HG02763 (cell line): Measurements from ENCODE around the gene CCDC85B.

ENCODE experiments used
- ATAC-seq: cut with Tn5 transposase; IDR thresholded peaks from one replicate; pipeline ENCODE4 v1.9.1; 2021; ENCODE audit warnings: mild to moderate bottlenecking, moderate library complexity; ENCODE audit not compliant: unreplicated experiment

The CCDC85B gene

GRCh38 chr11:65928667-65929066, 38.2 kb downstream of the CCDC85B start:
- no peak for ATAC-seq

GRCh38 chr11:65931773-65932557, 41.5 kb downstream of the CCDC85B start:
- ATAC-seq: no peak

DNA sequence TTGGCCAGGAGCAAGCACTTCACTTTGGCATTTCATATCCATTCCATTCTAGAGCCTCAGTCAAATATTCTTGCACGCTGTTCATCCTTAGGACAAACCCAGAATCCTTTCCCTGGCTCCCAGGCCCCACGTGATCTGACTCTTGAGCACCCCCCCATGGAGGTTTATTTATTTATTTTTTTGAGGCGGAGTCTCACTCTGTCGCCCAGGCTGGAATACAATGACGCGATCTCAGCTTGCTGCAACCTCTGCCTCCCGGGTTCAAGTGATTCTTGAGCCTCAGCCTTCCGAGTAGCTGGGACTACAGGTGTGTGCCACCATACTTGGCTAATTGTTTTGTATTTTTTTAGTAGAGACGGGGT, 42.1 kb downstream of the CCDC85B start:
- no peak for ATAC-seq

GRCh38 chr11:65934014-65934413, 43.5 kb downstream of the CCDC85B start:
- no peak for ATAC-seq

GRCh38 chr11:65937766-65938165, 47.3 kb downstream of the CCDC85B start:
- no peak for ATAC-seq
